ENCODE measurements around the gene EDN2.

- no peak for TF ChIP-seq EZH2 (IDR thresholded peaks at IDR 0.05; ENCODE audit: insufficient read depth, poor library complexity, severe bottlenecking)
- TF ChIP-seq EZH2phosphoT487 (IDR thresholded peaks at IDR 0.05; ENCODE audit: insufficient read depth, low read depth), result no peak
These were observed 14.8 kb downstream of the EDN2 start for GRCh38 chr1:41469706-41470105.
